ENCODE data around the gene PDE3B. TPM values are rescaled to one million over a fixed set of nuclear protein-coding genes. Genes with fewer than 3 reads are reported as not detected.
A peak's percentile ranks its signal among the peaks of the same experiment; 100 is the strongest.
"Not testable (repeated sequence)": the region's sequence is repeated elsewhere in the genome, so short reads cannot be mapped to it uniquely, and the experiment has no call there.

Gene PDE3B
- 4.3 and 5.1 TPM in 2 replicates for polyA plus RNA-seq (2013)

- Histone ChIP-seq H3K27ac (ENCODE audit: low read depth, low read length) (peak within 1 kb of the TSS; percentile 36), H2AFZ (ENCODE audit: insufficient read depth, low read length, poor library complexity) (peak within 1 kb of the TSS; percentile 90), H3K4me1 (ENCODE audit: control insufficient read depth in 1 of 2, insufficient read depth in 2 of 2, low read length in 2 of 2) (peaks cover 0 to 5% of the 10 kb centered on the region in 2 experiments), H4K12ac (ENCODE audit: low read depth, low read length) (peak within 1 kb of the TSS; percentile 80), H2BK120ac (ENCODE audit: insufficient read depth, low read length, poor library complexity) (peak within 1 kb of the TSS; percentile 56), H2BK5ac (ENCODE audit: low read depth, low read length, poor library complexity) (peak within 1 kb of the TSS; percentile 62), H3K36me3 (ENCODE audit: control insufficient read depth in 1 of 2, insufficient read depth in 2 of 2, low read length in 2 of 2) (no peaks in the 10 kb centered on the region), H3K9me3 (ENCODE audit: insufficient read depth, low read depth, low read length) (no peaks in the 10 kb centered on the region), H3K79me2 (ENCODE audit: control insufficient read depth, insufficient read depth, low read length, poor library complexity) (peaks cover 5% of the 10 kb centered on the region), H3K4me2 (ENCODE audit: low read length) (peak within 1 kb of the TSS; percentile 99), H2AK5ac (ENCODE audit: low read length) (no peak within 1 kb of the TSS), H3K18ac (ENCODE audit: low read length) (peak within 1 kb of the TSS; percentile 88), H3K27me3 (ENCODE audit: insufficient read depth, low read length) (peaks cover 3% of the 10 kb centered on the region), H3K14ac (ENCODE audit: low read length) (peak within 1 kb of the TSS; percentile 86), H4K8ac (ENCODE audit: low read depth, low read length) (peak within 1 kb of the TSS; percentile 68), H3K4ac (ENCODE audit: low read depth, low read length) (peak within 1 kb of the TSS; percentile 34), H3K23ac (ENCODE audit: low read length) (no peak within 1 kb of the TSS), H3K79me1 (ENCODE audit: low read length) (peaks cover 8% of the 10 kb centered on the region), H3K9ac (ENCODE audit: low read length) (peak within 1 kb of the TSS; percentile 77), H3K4me3 (ENCODE audit: low read depth, low read length) (peak within 1 kb of the TSS; percentile 91), H4K91ac (ENCODE audit: low read depth, low read length) (peak within 1 kb of the TSS; percentile 70), H2BK12ac (ENCODE audit: low read length) (peak within 1 kb of the TSS; percentile 59)
- WGBS (ENCODE audit: extremely low coverage, insufficient coverage, insufficient read length) = no CpG with 5 or more reads among the region's 59 CpGs
- DNase-seq = peak; percentile 45 to 65
Observed at GRCh38 chr11:14643697-14644225, at the start of gene PDE3B. TSS of gene PDE3B (plus strand) at chr11:14643804. CDS start at chr11:14644076, 272 bp downstream.

- H3K79me1 ChIP-seq (ENCODE audit: low read length); H3K4me3 ChIP-seq (ENCODE audit: low read depth, low read length); H2BK5ac ChIP-seq (ENCODE audit: low read depth, low read length, poor library complexity): not testable (repeated sequence)
Observed at GRCh38 chr11:14595261-14595660, 48.3 kb upstream of the PDE3B start.

GRCh38 chr11:14607713-14608112, 35.9 kb upstream of the PDE3B start:
- Histone ChIP-seq H3K14ac (ENCODE audit: low read length) (no peak overlapping the region), H2BK120ac (ENCODE audit: insufficient read depth, low read length, poor library complexity) (no peak overlapping the region), H3K9ac (ENCODE audit: low read length) (no peak overlapping the region), H4K8ac (ENCODE audit: low read depth, low read length) (no peak overlapping the region), H2BK12ac (ENCODE audit: low read length) (no peak overlapping the region), H3K23ac (ENCODE audit: low read length) (no peak overlapping the region), H3K27me3 (ENCODE audit: insufficient read depth, low read length) (no peaks in the 10 kb centered on the region), H3K79me1 (ENCODE audit: low read length) (no peaks in the 10 kb centered on the region), H3K4me3 (ENCODE audit: low read depth, low read length) (no peak overlapping the region), H3K27ac (ENCODE audit: low read depth, low read length) (no peak overlapping the region), H3K36me3 (ENCODE audit: control insufficient read depth in 1 of 2, insufficient read depth in 2 of 2, low read length in 2 of 2) (no peaks in the 10 kb centered on the region), H3K4me1 (ENCODE audit: control insufficient read depth in 1 of 2, insufficient read depth in 2 of 2, low read length in 2 of 2) (no peaks in the 10 kb centered on the region), H3K4me2 (ENCODE audit: low read length) (no peak overlapping the region), H2AFZ (ENCODE audit: insufficient read depth, low read length, poor library complexity) (no peak overlapping the region), H3K9me3 (ENCODE audit: insufficient read depth, low read depth, low read length) (no peaks in the 10 kb centered on the region), H2BK5ac (ENCODE audit: low read depth, low read length, poor library complexity) (no peak overlapping the region), H3K79me2 (ENCODE audit: control insufficient read depth, insufficient read depth, low read length, poor library complexity) (no peaks in the 10 kb centered on the region), H4K12ac (ENCODE audit: low read depth, low read length) (no peak overlapping the region), H3K18ac (ENCODE audit: low read length) (no peak overlapping the region), H2AK5ac (ENCODE audit: low read length) (no peak overlapping the region), H3K4ac (ENCODE audit: low read depth, low read length) (no peak overlapping the region), H4K91ac (ENCODE audit: low read depth, low read length) (no peak overlapping the region)
- no peak for DNase-seq

More at GRCh38 chr11:14595261-14595660, 48.3 kb upstream of the PDE3B start:
- H4K12ac ChIP-seq (ENCODE audit: low read depth, low read length); H3K14ac ChIP-seq (ENCODE audit: low read length); H2BK12ac ChIP-seq (ENCODE audit: low read length); H3K79me2 ChIP-seq (ENCODE audit: control insufficient read depth, insufficient read depth, low read length, poor library complexity); H3K27me3 ChIP-seq (ENCODE audit: insufficient read depth, low read length); H3K4me2 ChIP-seq (ENCODE audit: low read length); H3K4ac ChIP-seq (ENCODE audit: low read depth, low read length); H3K27ac ChIP-seq (ENCODE audit: low read depth, low read length); H4K91ac ChIP-seq (ENCODE audit: low read depth, low read length); H2AK5ac ChIP-seq (ENCODE audit: low read length); H3K4me1 ChIP-seq (ENCODE audit: control insufficient read depth in 1 of 2, insufficient read depth in 2 of 2, low read length in 2 of 2); DNase-seq; H4K8ac ChIP-seq (ENCODE audit: low read depth, low read length); H3K36me3 ChIP-seq (ENCODE audit: control insufficient read depth in 1 of 2, insufficient read depth in 2 of 2, low read length in 2 of 2); H3K9ac ChIP-seq (ENCODE audit: low read length); H2AFZ ChIP-seq (ENCODE audit: insufficient read depth, low read length, poor library complexity); H3K23ac ChIP-seq (ENCODE audit: low read length); H2BK120ac ChIP-seq (ENCODE audit: insufficient read depth, low read length, poor library complexity); H3K18ac ChIP-seq (ENCODE audit: low read length); H3K9me3 ChIP-seq (ENCODE audit: insufficient read depth, low read depth, low read length): not testable (repeated sequence)
- no CpG with 5 or more reads among the region's 1 CpG for WGBS (ENCODE audit: extremely low coverage, insufficient coverage, insufficient read length)

GRCh38 chr11:14609902-14610301, 33.7 kb upstream of the PDE3B start:
- Histone ChIP-seq H2AK5ac (ENCODE audit: low read length) (no peak overlapping the region), H3K36me3 (ENCODE audit: control insufficient read depth in 1 of 2, insufficient read depth in 2 of 2, low read length in 2 of 2) (no peaks in the 10 kb centered on the region), H3K79me2 (ENCODE audit: control insufficient read depth, insufficient read depth, low read length, poor library complexity) (no peaks in the 10 kb centered on the region), H2BK120ac (ENCODE audit: insufficient read depth, low read length, poor library complexity) (no peak overlapping the region), H3K18ac (ENCODE audit: low read length) (no peak overlapping the region), H4K12ac (ENCODE audit: low read depth, low read length) (no peak overlapping the region), H3K14ac (ENCODE audit: low read length) (no peak overlapping the region), H3K27ac (ENCODE audit: low read depth, low read length) (no peak overlapping the region), H2BK12ac (ENCODE audit: low read length) (no peak overlapping the region), H3K4me2 (ENCODE audit: low read length) (no peak overlapping the region), H3K79me1 (ENCODE audit: low read length) (no peaks in the 10 kb centered on the region), H2AFZ (ENCODE audit: insufficient read depth, low read length, poor library complexity) (no peak overlapping the region), H3K4ac (ENCODE audit: low read depth, low read length) (no peak overlapping the region), H2BK5ac (ENCODE audit: low read depth, low read length, poor library complexity) (no peak overlapping the region), H3K27me3 (ENCODE audit: insufficient read depth, low read length) (no peaks in the 10 kb centered on the region), H3K4me3 (ENCODE audit: low read depth, low read length) (no peak overlapping the region), H3K9me3 (ENCODE audit: insufficient read depth, low read depth, low read length) (no peaks in the 10 kb centered on the region), H4K91ac (ENCODE audit: low read depth, low read length) (no peak overlapping the region), H4K8ac (ENCODE audit: low read depth, low read length) (no peak overlapping the region), H3K23ac (ENCODE audit: low read length) (no peak overlapping the region), H3K4me1 (ENCODE audit: control insufficient read depth in 1 of 2, insufficient read depth in 2 of 2, low read length in 2 of 2) (no peaks in the 10 kb centered on the region), H3K9ac (ENCODE audit: low read length) (no peak overlapping the region)
- no peak for DNase-seq
- WGBS (ENCODE audit: extremely low coverage, insufficient coverage, insufficient read length) = no CpG with 5 or more reads among the region's 1 CpG

Measured in trophoblast cell (in vitro differentiated cells and primary cell).